GM12878 (cell line): ENCODE measurements around the gene TELO2. TPM values are rescaled to one million over a fixed set of nuclear protein-coding genes. Genes with fewer than 3 reads are reported as not detected.

Experiments used
- ATAC-seq: fragments of 200-7000 bp; cut with Tn5 transposase; 3 replicates; pipeline ENCODE4 v1.9.1; 2020; ENCODE audit warnings: mild to moderate bottlenecking, moderate library complexity
- BruUV-seq: library from RNA; stranded (reverse); fragments of 400-500 nt; replicated peaks from 2 replicates; lab custom pipeline; 2021; lab: Mats Ljungman, UMichigan
- CTCF ChIA-PET: fragments of 300-600 bp; sonication (Branson Sonifier 250); formaldehyde crosslinking; extraction: SDS; loops from one replicate; lab custom pipeline; 2021; ENCODE audit warnings: inconsistent platforms; lab: Yijun Ruan, JAX
- POLR2A ChIA-PET: fragments of 350-600 bp; formaldehyde crosslinking; extraction: SDS; loops from one replicate; lab custom pipeline; 2021; ENCODE audit warnings: inconsistent platforms; lab: Charles Lee
- RAD21 ChIA-PET: fragments of 300-600 bp; sonication (Branson Sonifier 250); formaldehyde crosslinking; loops from one replicate; lab custom pipeline; 2023; ENCODE audit warnings: antibody characterized with exemption; ENCODE audit not compliant: unreplicated experiment; lab: Charles Lee
- SMC1A ChIA-PET: fragments of 300-600 bp; sonication (Branson Sonifier 250); formaldehyde crosslinking; loops from one replicate; lab custom pipeline; 2023; ENCODE audit not compliant: unreplicated experiment, uncharacterized antibody; lab: Charles Lee
- DNase-seq: peaks from one replicate; pipeline ENCODE4 v3.0.0-alpha.2; 2011; ENCODE audit warnings: low read depth, low spot score
- FAIRE-seq: peaks from 3 replicates; lab custom pipeline; 2011; peaks lifted over from hg19 to GRCh38; lab: Jason Lieb, UNC
- H2AFZ ChIP-seq: 2 replicates; pipeline ENCODE4 v1.6.0; 2011; ENCODE audit warnings: low read depth, low read length, control low read depth; ENCODE audit not compliant: control insufficient read depth
- H3K27ac ChIP-seq: 2 replicates; pipeline ENCODE4 v1.5.1; 2011; ENCODE audit warnings: control low read depth; ENCODE audit not compliant: control insufficient read depth, insufficient read depth
- H3K27me3 ChIP-seq, 2 experiments: replicated peaks in 1 of 2; 2 replicates each; pipeline versions ENCODE4 v1.6.0 to v1.6.1; 2011; ENCODE audit warnings: low read length in 1 of 2; ENCODE audit not compliant: control insufficient read depth in 2 of 2, insufficient read depth in 2 of 2
- H3K36me3 ChIP-seq, 2 experiments: 2 replicates each; pipeline ENCODE4 v1.5.1; 2011; ENCODE audit warnings: low read length in 1 of 2; ENCODE audit not compliant: control insufficient read depth in 2 of 2, insufficient read depth in 2 of 2
- H3K4me1 ChIP-seq: 2 replicates; pipeline ENCODE4 v1.6.1; 2011; ENCODE audit warnings: mild to moderate bottlenecking, low read length, moderate library complexity, mixed read lengths; ENCODE audit not compliant: control insufficient read depth, insufficient read depth
- H3K4me2 ChIP-seq: 2 replicates; pipeline ENCODE4 v1.6.0; 2011; ENCODE audit warnings: control low read depth; ENCODE audit not compliant: control insufficient read depth, insufficient read depth
- H3K4me3 ChIP-seq: fragments of 200-600 bp; sonication (generic); 2 replicates; pipeline ENCODE4 v1.5.1; 2016
- H3K79me2 ChIP-seq: 2 replicates; pipeline ENCODE4 v1.6.0; 2011; ENCODE audit warnings: low read length; ENCODE audit not compliant: control insufficient read depth, insufficient read depth
- H3K9ac ChIP-seq: 2 replicates; pipeline ENCODE4 v1.8.0; 2011; ENCODE audit warnings: low read length, control low read depth, mixed read lengths; ENCODE audit not compliant: control insufficient read depth, insufficient read depth
- H3K9me3 ChIP-seq: replicated peaks from 3 replicates; pipeline ENCODE4 v1.5.1; 2011; ENCODE audit warnings: mild to moderate bottlenecking, low read length; ENCODE audit not compliant: control insufficient read depth, insufficient read depth
- H4K20me1 ChIP-seq: 2 replicates; pipeline ENCODE4 v1.6.0; 2011; ENCODE audit not compliant: control insufficient read depth, insufficient read depth
- CBFB ChIP-seq: IDR thresholded peaks from 2 replicates; pipeline ENCODE4 v1.6.1; 2016; ENCODE audit warnings: antibody characterized with exemption, low read depth
- CUX1 ChIP-seq: IDR thresholded peaks from 2 replicates; pipeline ENCODE4 v1.6.1; 2012; ENCODE audit warnings: improper control_type of control experiment, low read depth, low read length; ENCODE audit not compliant: insufficient replicate concordance
- MTA2 ChIP-seq: fragments of 450-650 bp; IDR thresholded peaks from 2 replicates; pipeline ENCODE4 v1.6.1; 2016; ENCODE audit warnings: low read depth, mild to moderate bottlenecking, moderate library complexity
- POLR2AphosphoS5 ChIP-seq: IDR thresholded peaks from 2 replicates; pipeline ENCODE4 v1.6.1; 2011; ENCODE audit warnings: mild to moderate bottlenecking, low read length, inconsistent platforms
- SP1 ChIP-seq: IDR thresholded peaks from one replicate; pipeline ENCODE4 v1.6.1; 2011; ENCODE audit warnings: low read depth, low read length
- TARDBP ChIP-seq: IDR thresholded peaks from 2 replicates; pipeline ENCODE4 v1.6.1; 2016; ENCODE audit warnings: borderline replicate concordance
- TCF12 ChIP-seq: IDR thresholded peaks from 2 replicates; pipeline ENCODE4 v1.6.1; 2011; ENCODE audit warnings: low read depth, mild to moderate bottlenecking, low read length
- WRNIP1 ChIP-seq: IDR thresholded peaks from 2 replicates; pipeline ENCODE4 v1.6.1; 2011; ENCODE audit warnings: low read depth, low read length, improper control_type of control experiment, borderline replicate concordance
- ZBED1 ChIP-seq: IDR thresholded peaks from 2 replicates; pipeline ENCODE4 v1.6.1; 2016; ENCODE audit warnings: borderline replicate concordance
- ZBTB40 ChIP-seq: fragments of 450-650 bp; IDR thresholded peaks from 2 replicates; pipeline ENCODE4 v1.6.1; 2016; ENCODE audit warnings: mild to moderate bottlenecking, moderate library complexity, borderline replicate concordance
- ZNF274 ChIP-seq: IDR thresholded peaks from one replicate; pipeline ENCODE4 v1.8.0; 2011; ENCODE audit not compliant: insufficient read length, insufficient read depth
- WGBS: methylation state at CpG from one replicate; pipeline ENCODE4 v1.1.6; 2016; ENCODE audit warnings: low lambda C conversion rate; ENCODE audit not compliant: insufficient replicate concordance, insufficient coverage; ENCODE audit errors: missing lambda C conversion rate; 5-methylcytosine and 5-hydroxymethylcytosine counted together
- in situ Hi-C: fragments of 300-500 bp; cut with MboI; formaldehyde crosslinking; loops from 9 replicates; pipeline ENCODE4 v1.14.3; 2018; ENCODE audit warnings: mixed read lengths
- intact Hi-C: fragments of 100-400 bp; cut with micrococcal nuclease; formaldehyde crosslinking; loops from one replicate; pipeline ENCODE4 v1.14.2; 2022; ENCODE audit not compliant: unreplicated experiment
- polyA plus RNA-seq, 11 experiments: library from polyadenylated mRNA; depleted of rRNA in 4 of 11; unstranded in 6 of 11; stranded (reverse) in 5 of 11; fragments of >200 nt; fragmentation: Nextera tagmentation in 4 of 11; fragmentation: Illumina TruSeq in 1 of 11; extraction: Ambion mirVana in 4 of 11; extraction: Trizol in 1 of 11; gene quantifications; 1 replicate in 1 of 11; 2 replicates in 10 of 11; pipeline versions ENCODE4 v1.2.1 to v1.2.3, GENCODE V29; 2011 to 2016; ENCODE audit warnings: inconsistent platforms in 2 of 11, missing spikeins in 2 of 11, low read depth in 1 of 11
- total RNA-seq, 4 experiments: library from RNA; depleted of rRNA in 3 of 4; stranded (reverse); fragments of >200 nt in 3 of 4; fragmentation: Illumina TruSeq in 1 of 4; extraction: Trizol in 1 of 4; gene quantifications; 2 replicates each; pipeline versions ENCODE4 v1.2.1 to v1.2.3, GENCODE V29; 2013 to 2021
- TF ChIP-seq, protein P1 (sequence below): fragments of 450-650 bp; IDR thresholded peaks from 2 replicates; pipeline ENCODE4 v1.6.1; 2016; ENCODE audit warnings: mild to moderate bottlenecking

The TELO2 gene
- total and polyA plus RNA-seq, 10 of the 15 experiments (the other 5 are each of a cell fraction or from before 2014, with no cell fraction given): 0.55 to 72.8 (median 18.6) TPM

GRCh38 chr16:1454561-1454960, 38.6 kb upstream of the TELO2 start (continued):
- TF ChIP-seq ZBTB40: no peak
- no peak for TF ChIP-seq CBFB

GRCh38 chr16:1455190-1456171, 37.7 kb upstream of the TELO2 start:
- intact Hi-C loops (no loop called here), in situ Hi-C loops (no loop called here)
- no peak for ATAC-seq
- no peak for FAIRE-seq
- no peak overlapping the region for H3K27ac ChIP-seq
- no peak overlapping the region for H2AFZ ChIP-seq
- H4K20me1 ChIP-seq: no peaks in the 10 kb centered on the region
- ChIA-PET RAD21 (no interaction called here), SMC1A (no interaction called here), POLR2A (no interaction called here), CTCF (no interaction called here)
- no peaks in the 10 kb centered on the region for H3K27me3 ChIP-seq
- 89% methylated on average over 41 of the region's 41 CpGs for WGBS
- no peak overlapping the region for H3K9ac ChIP-seq
- BruUV-seq: no TSS peak
- H3K36me3 ChIP-seq: peaks cover 0 to 8% of the 10 kb centered on the region in 2 experiments; a peak in 3 of 4 replicates
- H3K79me2 ChIP-seq: no peaks in the 10 kb centered on the region
- no peak overlapping the region for H3K4me3 ChIP-seq
- no peak overlapping the region for H3K4me2 ChIP-seq
- no peaks in the 10 kb centered on the region for H3K9me3 ChIP-seq
- peaks cover 10% of the 10 kb centered on the region for H3K4me1 ChIP-seq
- no peak for DNase-seq
- no peak for TF ChIP-seq MTA2
- TF ChIP-seq TCF12: no peak
- no peak for TF ChIP-seq WRNIP1
- TF ChIP-seq, protein P1, sequence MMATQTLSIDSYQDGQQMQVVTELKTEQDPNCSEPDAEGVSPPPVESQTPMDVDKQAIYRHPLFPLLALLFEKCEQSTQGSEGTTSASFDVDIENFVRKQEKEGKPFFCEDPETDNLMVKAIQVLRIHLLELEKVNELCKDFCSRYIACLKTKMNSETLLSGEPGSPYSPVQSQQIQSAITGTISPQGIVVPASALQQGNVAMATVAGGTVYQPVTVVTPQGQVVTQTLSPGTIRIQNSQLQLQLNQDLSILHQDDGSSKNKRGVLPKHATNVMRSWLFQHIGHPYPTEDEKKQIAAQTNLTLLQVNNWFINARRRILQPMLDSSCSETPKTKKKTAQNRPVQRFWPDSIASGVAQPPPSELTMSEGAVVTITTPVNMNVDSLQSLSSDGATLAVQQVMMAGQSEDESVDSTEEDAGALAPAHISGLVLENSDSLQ: no peak
- TF ChIP-seq SP1: no peak
- TF ChIP-seq ZNF274: no peak
- no peak for TF ChIP-seq POLR2AphosphoS5
- TF ChIP-seq TARDBP: no peak
- no peak for TF ChIP-seq ZBED1
- TF ChIP-seq CUX1: no peak
